ENCODE results near the gene ABLIM2. TPM values are rescaled to one million over a fixed set of nuclear protein-coding genes. Genes with fewer than 3 reads are reported as not detected.

The ABLIM2 gene
- total RNA-seq, 1 experiment from 2014 or later, result 1.0 TPM

DNA sequence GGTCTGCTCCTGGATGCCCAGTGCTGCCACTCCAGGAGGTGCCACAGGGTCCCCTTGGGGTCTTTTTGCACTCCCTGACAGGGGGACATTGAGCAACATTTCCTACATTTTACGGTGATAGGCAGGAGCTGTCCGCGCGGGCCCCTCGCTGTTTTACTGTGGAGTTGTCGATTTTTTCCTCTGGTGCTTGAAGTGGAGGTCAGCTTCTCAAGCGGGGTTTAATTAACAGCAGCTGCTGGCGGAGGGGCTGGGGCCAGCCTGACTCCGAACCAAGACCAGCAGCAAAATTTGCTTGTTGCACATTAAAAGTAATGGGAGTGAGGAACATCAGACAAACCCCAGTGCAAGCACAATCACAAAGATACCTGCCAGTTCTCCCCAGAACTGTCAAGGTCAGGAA is 27.3 kb upstream of the ABLIM2 start:
- no peak overlapping the region for H3K56ac ChIP-seq (ENCODE audit: insufficient read length, low read depth, low read length)
- no peak overlapping the region for H4K8ac ChIP-seq (replicated peaks; ENCODE audit: insufficient read length, low read depth, low read length)
- no peak overlapping the region for H3K9ac ChIP-seq (ENCODE audit: extremely low read depth, insufficient read length, low read length)
- TF ChIP-seq, protein P1, sequence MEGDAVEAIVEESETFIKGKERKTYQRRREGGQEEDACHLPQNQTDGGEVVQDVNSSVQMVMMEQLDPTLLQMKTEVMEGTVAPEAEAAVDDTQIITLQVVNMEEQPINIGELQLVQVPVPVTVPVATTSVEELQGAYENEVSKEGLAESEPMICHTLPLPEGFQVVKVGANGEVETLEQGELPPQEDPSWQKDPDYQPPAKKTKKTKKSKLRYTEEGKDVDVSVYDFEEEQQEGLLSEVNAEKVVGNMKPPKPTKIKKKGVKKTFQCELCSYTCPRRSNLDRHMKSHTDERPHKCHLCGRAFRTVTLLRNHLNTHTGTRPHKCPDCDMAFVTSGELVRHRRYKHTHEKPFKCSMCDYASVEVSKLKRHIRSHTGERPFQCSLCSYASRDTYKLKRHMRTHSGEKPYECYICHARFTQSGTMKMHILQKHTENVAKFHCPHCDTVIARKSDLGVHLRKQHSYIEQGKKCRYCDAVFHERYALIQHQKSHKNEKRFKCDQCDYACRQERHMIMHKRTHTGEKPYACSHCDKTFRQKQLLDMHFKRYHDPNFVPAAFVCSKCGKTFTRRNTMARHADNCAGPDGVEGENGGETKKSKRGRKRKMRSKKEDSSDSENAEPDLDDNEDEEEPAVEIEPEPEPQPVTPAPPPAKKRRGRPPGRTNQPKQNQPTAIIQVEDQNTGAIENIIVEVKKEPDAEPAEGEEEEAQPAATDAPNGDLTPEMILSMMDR (conservative IDR thresholded peaks at IDR 0.05), result no peak
- no peak overlapping the region for H3K4me3 Mint-ChIP-seq
- H4K20me1 ChIP-seq (ENCODE audit: control insufficient read depth, insufficient read depth, insufficient read length), result no peaks in the 10 kb centered on the region
- H3K18ac ChIP-seq (ENCODE audit: insufficient read length, low read depth, low read length), result no peak overlapping the region
- H4K5ac ChIP-seq (ENCODE audit: insufficient read length, low read depth, low read length), result no peak overlapping the region
- H3T11ph ChIP-seq (ENCODE audit: low read length), result no peak overlapping the region
- no peaks in the 10 kb centered on the region for H3K79me2 ChIP-seq (ENCODE audit: insufficient read depth, low read length)
- no peaks in the 10 kb centered on the region for H3K23me2 ChIP-seq (ENCODE audit: insufficient read length, low read depth, low read length, poor library complexity, severe bottlenecking)
- H2BK15ac ChIP-seq (ENCODE audit: low read depth, low read length), result no peak overlapping the region
- H3K4ac ChIP-seq (ENCODE audit: low read depth, low read length), result no peak overlapping the region
- H3K27ac Mint-ChIP-seq, result no peak overlapping the region
- H2BK5ac ChIP-seq (ENCODE audit: insufficient read length, low read length), result no peak overlapping the region
- H3K9me3 ChIP-seq (ENCODE audit: control insufficient read depth, low read depth, low read length), result no peaks in the 10 kb centered on the region
- H3K36me3 Mint-ChIP-seq (ENCODE audit: insufficient read depth in 1 of 3, low read depth in 3 of 3), result no peaks in the 10 kb centered on the region
- no peaks in the 10 kb centered on the region for H3K79me1 ChIP-seq (ENCODE audit: insufficient read depth, low read depth, low read length, poor library complexity, severe bottlenecking)
- H2AK5ac ChIP-seq (ENCODE audit: insufficient read length, low read length), result no peak overlapping the region
- no peak overlapping the region for H3K23ac ChIP-seq (ENCODE audit: insufficient read length, low read depth, low read length)
- H3K4me1 Mint-ChIP-seq, result peaks cover 4 to 5% of the 10 kb centered on the region in 2 experiments; a peak in 2 of 4 replicates
- H3K27me3 ChIP-seq (ENCODE audit: insufficient read depth, low read length), result no peaks in the 10 kb centered on the region
- H3K9me3 Mint-ChIP-seq, result peaks cover under 1 to 1% of the 10 kb centered on the region in 2 experiments; a peak in 2 of 5 replicates
- no peak for DNase-seq
- H2BK12ac ChIP-seq (ENCODE audit: insufficient read length, low read depth, low read length), result no peak overlapping the region
- WGBS (ENCODE audit: extremely low coverage, insufficient read length, low lambda C conversion rate), result no CpG with 5 or more reads among the region's 9 CpGs
- no peak overlapping the region for H2AFZ ChIP-seq (ENCODE audit: low read length)
- no peak overlapping the region for H4K91ac ChIP-seq (ENCODE audit: insufficient read length, low read depth, low read length)
- no peaks in the 10 kb centered on the region for H3K4me1 ChIP-seq (ENCODE audit: insufficient read depth, low read length)
- H3K27me3 Mint-ChIP-seq (ENCODE audit: low read depth), result no peaks in the 10 kb centered on the region
- H2BK20ac ChIP-seq (ENCODE audit: low read depth, low read length, poor library complexity, severe bottlenecking), result no peak overlapping the region
- H3K14ac ChIP-seq (ENCODE audit: insufficient read depth, low read length), result no peak overlapping the region; the same call in 1 of the 2 replicates
- no peak overlapping the region for H2BK120ac ChIP-seq (ENCODE audit: low read depth, low read length, poor library complexity, severe bottlenecking)
- H3K4me2 ChIP-seq (ENCODE audit: insufficient read depth, insufficient read length, low read length), result no peak overlapping the region
- no peak overlapping the region for H3K27ac ChIP-seq (ENCODE audit: insufficient read length, low read depth, low read length)
